Liver (tissue), 9 donors: ENCODE data around the gene C3orf22. TPM values are rescaled to one million over a fixed set of nuclear protein-coding genes. Genes with fewer than 3 reads are reported as not detected.

Experiments
- DNase-seq: peaks from one replicate; pipeline ENCODE4 v3.0.0-alpha.2; 2017; ENCODE audit warnings: low spot score
- H3K27ac ChIP-seq, 2 donors: one replicate each; pipeline ENCODE4 v1.7.0; 2013; ENCODE audit warnings: inconsistent platforms in 2 of 2, low read length in 2 of 2, control low read depth in 1 of 2, low read depth in 1 of 2, mild to moderate bottlenecking in 1 of 2
- H3K27me3 ChIP-seq, 4 donors: one replicate each; pipeline versions ENCODE4 v1.6.1 to v1.7.0; 2013; ENCODE audit warnings: low read length in 3 of 4, inconsistent platforms in 1 of 4, mild to moderate bottlenecking in 1 of 4, moderate library complexity in 1 of 4; ENCODE audit not compliant: control insufficient read depth in 4 of 4, insufficient read depth in 4 of 4
- H3K36me3 ChIP-seq, 4 donors: one replicate each; pipeline versions ENCODE4 v1.6.1 to v1.7.0; 2013; ENCODE audit warnings: low read length in 3 of 4, mild to moderate bottlenecking in 3 of 4, low read depth in 1 of 4, moderate library complexity in 1 of 4; ENCODE audit not compliant: control insufficient read depth in 4 of 4, insufficient read depth in 3 of 4
- H3K4me1 ChIP-seq, 4 donors: one replicate each; pipeline versions ENCODE4 v1.6.1 to v1.7.0; 2013; ENCODE audit warnings: low read length in 3 of 4, mild to moderate bottlenecking in 3 of 4, moderate library complexity in 1 of 4; ENCODE audit not compliant: control insufficient read depth in 4 of 4, insufficient read depth in 4 of 4
- H3K4me3 ChIP-seq, 3 donors: one replicate each; pipeline versions ENCODE4 v1.6.1 to v1.7.0; 2013; ENCODE audit warnings: low read length in 3 of 3, control low read depth in 1 of 3, low read depth in 1 of 3, mild to moderate bottlenecking in 1 of 3
- H3K9ac ChIP-seq, 2 donors: one replicate each; pipeline ENCODE4 v1.7.0; 2013; ENCODE audit warnings: low read length in 2 of 2, mild to moderate bottlenecking in 2 of 2, moderate library complexity in 2 of 2, control low read depth in 1 of 2, low read depth in 1 of 2
- H3K9me3 ChIP-seq, 4 donors: one replicate each; pipeline versions ENCODE4 v1.6.1 to v1.7.0; 2013; ENCODE audit warnings: low read length in 3 of 4; ENCODE audit not compliant: control insufficient read depth in 4 of 4
- ATF3 ChIP-seq: IDR thresholded peaks from 2 replicates; pipeline ENCODE4 v1.6.1; 2016; ENCODE audit warnings: antibody characterized with exemption
- CTCF ChIP-seq: fragments of 150-350 bp; IDR thresholded peaks from 2 replicates; pipeline ENCODE4 v1.5.1; 2017; ENCODE audit warnings: improper control_type of control experiment, low read depth, low read length; ENCODE audit not compliant: missing input control
- EGR1 ChIP-seq, 2 donors: IDR thresholded peaks; 2 replicates each; pipeline ENCODE4 v1.6.1; 2016 to 2018; ENCODE audit warnings: antibody characterized with exemption in 2 of 2, low read depth in 2 of 2
- GABPA ChIP-seq, 2 donors: IDR thresholded peaks in 1 of 2; conservative IDR thresholded peaks in 1 of 2; 2 replicates each; pipeline ENCODE4 v1.6.1; 2016; ENCODE audit warnings: antibody characterized with exemption in 2 of 2, mild to moderate bottlenecking in 1 of 2, moderate library complexity in 1 of 2
- HNF4G ChIP-seq: IDR thresholded peaks from 2 replicates; pipeline ENCODE4 v1.6.1; 2016; ENCODE audit warnings: antibody characterized with exemption
- RAD21 ChIP-seq, 2 donors: IDR thresholded peaks; 2 replicates each; pipeline ENCODE4 v1.6.1; 2016; ENCODE audit warnings: antibody characterized with exemption in 2 of 2, mild to moderate bottlenecking in 2 of 2
- REST ChIP-seq: IDR thresholded peaks from 2 replicates; pipeline ENCODE4 v1.6.1; 2016; ENCODE audit warnings: antibody characterized with exemption, mild to moderate bottlenecking
- RXRA ChIP-seq, 2 donors: IDR thresholded peaks; 2 replicates each; pipeline ENCODE4 v1.6.1; 2017 to 2018; ENCODE audit warnings: antibody characterized with exemption in 2 of 2, mild to moderate bottlenecking in 1 of 2
- TAF1 ChIP-seq: conservative IDR thresholded peaks from 2 replicates; pipeline ENCODE4 v1.6.1; 2016; ENCODE audit warnings: antibody characterized with exemption, mild to moderate bottlenecking
- YY1 ChIP-seq: IDR thresholded peaks from 2 replicates; pipeline ENCODE4 v1.6.1; 2016; ENCODE audit warnings: antibody characterized with exemption, mild to moderate bottlenecking
- ZBTB33 ChIP-seq: IDR thresholded peaks from 2 replicates; pipeline ENCODE4 v1.6.1; 2016; ENCODE audit warnings: antibody characterized with exemption
- WGBS: extraction: QIAGEN DNeasy Blood & Tissue Kit; methylation state at CpG from one replicate; pipeline ENCODE4 v1.1.7; 2013; 5-methylcytosine and 5-hydroxymethylcytosine counted together
- polyA plus RNA-seq, 2 donors: library from polyadenylated mRNA; stranded (reverse) in 1 of 2; unstranded in 1 of 2; fragments of 200-250 nt in 1 of 2; fragments of >200 nt in 1 of 2; fragmentation: Nextera tagmentation in 1 of 2; extraction: Ambion mirVana in 1 of 2; gene quantifications; one replicate each; pipeline versions ENCODE4 v1.2.1 to v1.2.3, GENCODE V29; 2013 to 2015
- total RNA-seq, 2 donors: library from RNA; depleted of rRNA; stranded (reverse); fragments of >200 nt; gene quantifications; one replicate each; pipeline ENCODE4 v1.2.3, GENCODE V29; 2014
- donor health status: healthy.
- donor health status: healthy.
- donor health status: healthy.
- donor health status: healthy.
- donor health status: healthy.

The C3orf22 gene
- total and polyA plus RNA-seq, 4 donors: not detected

GRCh38 chr3:126577261-126577660, 18.5 kb upstream of the C3orf22 start (continued):
- no peak for TF ChIP-seq ZBTB33
- TF ChIP-seq TAF1: no peak
- TF ChIP-seq CTCF: no peak
- no peak for TF ChIP-seq GABPA (IDR thresholded peaks at IDR 0.05 in 1 of 2, conservative IDR thresholded peaks at IDR 0.05 in 1 of 2)
- no peak for TF ChIP-seq HNF4G

GRCh38 chr3:126573492-126574117, 14.9 kb upstream of the C3orf22 start:
- Histone ChIP-seq H3K4me1 (no peaks in the 10 kb centered on the region), H3K4me3 (no peak overlapping the region), H3K27ac (no peak overlapping the region), H3K27me3 (no peaks in the 10 kb centered on the region), H3K9ac (no peak overlapping the region), H3K36me3 (no peaks in the 10 kb centered on the region), H3K9me3 (no peaks in the 10 kb centered on the region)
- WGBS: 86% methylated on average over 15 of the region's 15 CpGs
- DNase-seq: no peak
- no peak for TF ChIP-seq REST
- no peak for TF ChIP-seq ATF3
- no peak for TF ChIP-seq CTCF
- TF ChIP-seq ZBTB33: no peak
- no peak for TF ChIP-seq HNF4G
- no peak for TF ChIP-seq RAD21 (IDR thresholded peaks at IDR 0.05)
- no peak for TF ChIP-seq TAF1
- TF ChIP-seq EGR1 (IDR thresholded peaks at IDR 0.05; ENCODE audit: low read depth in 2 of 2): no peak
- TF ChIP-seq RXRA (IDR thresholded peaks at IDR 0.05): no peak
- TF ChIP-seq YY1: no peak
